ENCODE results near the gene JOSD2. TPM values are rescaled to one million over a fixed set of nuclear protein-coding genes. Genes with fewer than 3 reads are reported as not detected.
A peak's percentile ranks its signal among the peaks of the same experiment; 100 is the strongest.

JOSD2 gene, protein sequence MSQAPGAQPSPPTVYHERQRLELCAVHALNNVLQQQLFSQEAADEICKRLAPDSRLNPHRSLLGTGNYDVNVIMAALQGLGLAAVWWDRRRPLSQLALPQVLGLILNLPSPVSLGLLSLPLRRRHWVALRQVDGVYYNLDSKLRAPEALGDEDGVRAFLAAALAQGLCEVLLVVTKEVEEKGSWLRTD
- total RNA-seq = 10 to 100 TPM; 21.6 to 22.6 TPM

DNA sequence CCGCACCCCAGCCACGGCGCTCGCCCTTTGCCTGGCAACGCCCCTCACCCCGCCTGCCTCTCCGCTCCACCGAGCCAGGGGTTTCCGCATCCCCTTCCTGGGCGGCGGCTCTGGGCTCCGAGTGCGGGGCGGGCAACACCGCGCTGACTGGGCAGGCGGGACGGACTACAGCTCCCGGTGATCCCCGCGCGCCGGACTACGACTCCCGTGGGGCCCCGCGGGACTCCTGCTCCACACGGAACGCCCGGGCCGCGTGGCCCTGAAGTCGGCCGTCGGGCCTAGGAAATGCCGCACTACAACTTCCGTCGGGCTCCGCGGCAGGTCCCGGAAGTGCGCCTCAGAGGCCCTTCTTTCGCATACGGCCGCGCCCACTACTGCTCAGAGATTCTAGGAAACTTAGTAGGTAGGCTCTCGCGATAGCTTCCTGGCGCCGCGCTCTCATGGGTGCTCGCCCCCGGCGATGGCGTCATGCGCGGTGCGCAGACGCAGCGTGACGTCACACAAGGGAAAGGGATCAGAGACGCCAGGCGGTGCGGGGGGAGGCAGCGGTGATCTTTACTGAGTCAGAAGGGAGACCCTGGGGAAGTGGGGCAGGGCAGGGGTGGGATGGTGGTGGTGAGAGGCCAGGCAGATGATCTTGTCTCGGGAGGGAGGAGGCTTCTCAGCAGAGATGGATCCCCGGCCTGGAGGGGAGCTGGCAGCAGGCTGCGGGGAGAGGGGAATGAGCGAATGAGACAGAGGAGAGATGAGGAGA is at the start of gene JOSD2:
Gene JOSD2, minus strand, starts transcription at position 123 of the 754 bp plus-strand sequence. CDS start 760 bp downstream, outside the sequence.
- intact Hi-C loops (cut with micrococcal nuclease) = loop anchor here (2.0 kb wide), 1 partner anchor 34 kb away; the partner anchor contains the start of genes EMC10 and GARIN5A
- peaks cover 13% of the 10 kb centered on the region for H3K4me1 Mint-ChIP-seq (ENCODE audit: low read depth)
- no peaks in the 10 kb centered on the region for H3K9me3 Mint-ChIP-seq
- TF ChIP-seq, protein P1, sequence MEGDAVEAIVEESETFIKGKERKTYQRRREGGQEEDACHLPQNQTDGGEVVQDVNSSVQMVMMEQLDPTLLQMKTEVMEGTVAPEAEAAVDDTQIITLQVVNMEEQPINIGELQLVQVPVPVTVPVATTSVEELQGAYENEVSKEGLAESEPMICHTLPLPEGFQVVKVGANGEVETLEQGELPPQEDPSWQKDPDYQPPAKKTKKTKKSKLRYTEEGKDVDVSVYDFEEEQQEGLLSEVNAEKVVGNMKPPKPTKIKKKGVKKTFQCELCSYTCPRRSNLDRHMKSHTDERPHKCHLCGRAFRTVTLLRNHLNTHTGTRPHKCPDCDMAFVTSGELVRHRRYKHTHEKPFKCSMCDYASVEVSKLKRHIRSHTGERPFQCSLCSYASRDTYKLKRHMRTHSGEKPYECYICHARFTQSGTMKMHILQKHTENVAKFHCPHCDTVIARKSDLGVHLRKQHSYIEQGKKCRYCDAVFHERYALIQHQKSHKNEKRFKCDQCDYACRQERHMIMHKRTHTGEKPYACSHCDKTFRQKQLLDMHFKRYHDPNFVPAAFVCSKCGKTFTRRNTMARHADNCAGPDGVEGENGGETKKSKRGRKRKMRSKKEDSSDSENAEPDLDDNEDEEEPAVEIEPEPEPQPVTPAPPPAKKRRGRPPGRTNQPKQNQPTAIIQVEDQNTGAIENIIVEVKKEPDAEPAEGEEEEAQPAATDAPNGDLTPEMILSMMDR (IDR thresholded peaks at IDR 0.05) = no peak
- H3K27ac Mint-ChIP-seq = peak within 1 kb of the TSS; percentile 98
- CTCF ChIA-PET = interaction anchor here (0.8 to 1.3 kb wide), 5 partner anchors 25 to 154 kb away, joined by 3 to 4 read pairs (median 3); no protein-coding TSS in a partner anchor
- peak within 1 kb of the TSS; percentile 91 for H3K4me3 Mint-ChIP-seq
- ATAC-seq = peak; percentile 94
- H3K36me3 Mint-ChIP-seq (ENCODE audit: low read depth) = no peaks in the 10 kb centered on the region
- H3K27me3 Mint-ChIP-seq = peaks cover 5% of the 10 kb centered on the region
- POLR2A ChIA-PET = interaction anchor here (0.6 to 2.5 kb wide), 8 partner anchors 9 to 294 kb away, joined by 3 to 9 read pairs (median 4); partner anchors contain the start of genes EMC10 and GARIN5A
- peak; percentile 100 for DNase-seq

DNA sequence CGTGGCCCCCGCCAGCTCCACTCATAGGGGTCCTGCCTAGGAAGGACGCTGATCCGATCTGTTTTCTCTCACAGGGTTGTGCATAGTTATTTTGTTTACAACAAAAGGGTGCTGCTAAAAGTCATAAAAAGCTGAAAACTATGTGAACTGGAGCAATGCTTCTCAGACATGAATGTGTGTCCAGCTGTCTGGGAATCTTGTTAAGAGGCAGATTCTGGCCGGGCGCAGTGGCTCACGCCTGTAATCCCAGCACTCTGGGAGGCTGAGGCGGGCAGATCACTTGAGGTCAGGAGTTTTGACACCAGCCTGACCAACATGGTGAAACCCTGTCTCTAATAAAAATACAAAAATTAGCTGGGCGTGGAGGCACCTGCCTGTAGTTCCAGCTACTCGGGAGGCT is 48.6 kb upstream of the JOSD2 start:
- intact Hi-C loops (cut with micrococcal nuclease) = no loop called here
- H3K27me3 Mint-ChIP-seq = peaks cover 44% of the 10 kb centered on the region
- POLR2A ChIA-PET = interaction anchor here (0.8 kb wide), 1 partner anchor 261 kb away, joined by 4 read pairs; no protein-coding TSS in a partner anchor

DNA sequence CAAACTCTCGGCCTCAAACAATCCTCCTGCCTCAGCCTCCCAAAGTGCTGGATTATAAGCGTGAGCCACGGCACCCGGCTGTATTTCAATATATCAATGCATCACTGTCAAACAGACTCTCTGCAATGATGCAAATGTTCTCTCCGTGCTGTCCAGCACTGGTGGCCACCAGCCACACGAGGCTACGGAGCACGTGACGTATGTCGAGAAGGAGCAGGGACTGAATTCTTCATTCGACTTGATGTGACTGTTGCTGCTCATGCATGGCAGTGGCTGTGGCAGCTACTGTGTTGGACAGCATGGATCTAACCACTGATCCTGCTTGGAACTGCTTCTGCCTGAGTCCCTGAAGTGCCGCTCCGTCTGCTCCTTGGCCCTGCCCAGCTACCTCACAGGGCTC is 47.5 kb upstream of the JOSD2 start:
- Mint-ChIP-seq H3K36me3 (ENCODE audit: low read depth) (no peaks in the 10 kb centered on the region), H3K4me1 (ENCODE audit: low read depth) (peaks cover 4% of the 10 kb centered on the region), H3K27ac (no peak overlapping the region), H3K4me3 (no peak overlapping the region), H3K9me3 (no peaks in the 10 kb centered on the region), H3K27me3 (peaks cover 40% of the 10 kb centered on the region)
- ATAC-seq (no peak), DNase-seq (no peak)
- ChIA-PET CTCF (interaction anchor here (4.9 kb wide), 1 partner anchor 20 kb away, joined by 60 read pairs; no protein-coding TSS in a partner anchor), POLR2A (no interaction called here)
- TF ChIP-seq, protein P1 (IDR thresholded peaks at IDR 0.05) = no peak
- intact Hi-C loops (cut with micrococcal nuclease) = no loop called here

More for the DNA sequence above, 48.6 kb upstream of the JOSD2 start:
- peaks cover 4% of the 10 kb centered on the region for H3K4me1 Mint-ChIP-seq (ENCODE audit: low read depth)
- DNase-seq = no peak
- no peaks in the 10 kb centered on the region for H3K9me3 Mint-ChIP-seq
- no peak for ATAC-seq
- no peak overlapping the region for H3K4me3 Mint-ChIP-seq
- CTCF ChIA-PET = interaction anchor here (0.5 to 1.1 kb wide), 2 partner anchors 34 to 224 kb away, joined by 3 read pairs; no protein-coding TSS in a partner anchor
- no peak overlapping the region for H3K27ac Mint-ChIP-seq
- TF ChIP-seq, protein P1 (IDR thresholded peaks at IDR 0.05) = no peak
- H3K36me3 Mint-ChIP-seq (ENCODE audit: low read depth) = no peaks in the 10 kb centered on the region

DNA sequence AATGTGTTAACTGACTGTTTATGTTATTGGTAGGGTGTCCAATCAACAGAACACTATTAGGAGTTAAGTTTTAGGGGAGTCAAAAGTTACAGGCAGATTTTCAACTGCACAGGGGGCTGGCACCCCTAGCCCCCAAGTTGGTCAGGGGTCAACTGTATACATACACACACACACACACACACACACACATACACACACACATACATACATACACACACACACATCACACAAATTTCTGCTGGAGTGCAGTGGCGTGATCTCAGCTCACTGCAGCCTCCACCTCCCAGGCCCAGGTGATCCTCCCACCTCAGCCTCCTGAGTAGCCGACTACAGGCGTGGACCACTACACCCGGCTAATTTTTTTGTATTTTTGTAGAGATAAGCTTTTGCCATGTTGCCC is 47.0 kb upstream of the JOSD2 start:
- DNase-seq (no peak), ATAC-seq (no peak)
- ChIA-PET CTCF (interaction anchor here (1.0 to 4.9 kb wide), 4 partner anchors 20 to 201 kb away, joined by 3 to 60 read pairs (median 8); no protein-coding TSS in a partner anchor), POLR2A (no interaction called here)
- no peaks in the 10 kb centered on the region for H3K9me3 Mint-ChIP-seq
- no peak overlapping the region for H3K27ac Mint-ChIP-seq
- no peaks in the 10 kb centered on the region for H3K36me3 Mint-ChIP-seq (ENCODE audit: low read depth)
- H3K4me3 Mint-ChIP-seq = no peak overlapping the region
- peaks cover 4% of the 10 kb centered on the region for H3K4me1 Mint-ChIP-seq (ENCODE audit: low read depth)
- H3K27me3 Mint-ChIP-seq = peaks cover 43% of the 10 kb centered on the region
- intact Hi-C loops (cut with micrococcal nuclease) = no loop called here
- TF ChIP-seq, protein P1 (IDR thresholded peaks at IDR 0.05) = no peak

All from activated CD8-positive, alpha-beta T cell treated with anti-CD3 and anti-CD28 coated beads for 36 hours (primary cell).